HG02571 (cell line): ENCODE data around the gene ARHGAP45.

Experiments used
- ATAC-seq: cut with Tn5 transposase; IDR thresholded peaks from one replicate; pipeline ENCODE4 v1.9.1; 2021; ENCODE audit warnings: mild to moderate bottlenecking, moderate library complexity; ENCODE audit not compliant: unreplicated experiment

ARHGAP45 gene

DNA sequence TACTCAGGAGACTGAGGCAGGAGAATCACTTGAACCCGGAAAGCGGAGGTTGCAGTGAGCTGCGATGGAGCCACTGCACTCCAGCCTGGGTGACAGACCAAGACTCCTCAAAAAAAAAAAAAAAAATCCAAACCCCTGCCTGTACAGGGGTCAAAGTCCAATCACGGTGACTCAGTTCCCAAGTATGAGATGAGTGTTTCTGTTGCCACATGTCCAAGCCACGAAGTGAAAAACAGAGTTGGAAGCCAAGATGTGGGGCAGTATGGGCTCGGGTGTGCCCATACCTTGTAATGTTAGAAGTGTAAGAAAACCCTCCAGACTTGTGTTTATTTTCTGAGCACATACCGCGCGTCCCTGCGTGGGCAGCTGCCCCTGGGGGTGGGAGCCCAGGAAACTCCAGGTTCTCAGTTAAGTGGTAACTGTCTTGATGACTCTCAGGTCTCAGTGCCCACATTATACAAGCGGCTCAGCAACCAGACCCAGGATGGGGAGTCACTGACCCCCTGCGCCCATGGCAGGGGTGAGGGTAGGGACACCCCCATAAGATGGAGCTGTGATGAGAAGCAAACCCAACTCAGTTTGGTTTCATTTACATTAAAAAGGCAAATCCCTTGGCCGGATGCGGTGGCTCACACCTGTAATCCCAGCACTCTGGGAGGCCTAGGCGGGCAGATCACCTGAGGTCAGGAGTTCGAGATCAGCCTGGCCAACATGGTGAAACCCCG, 35.6 kb downstream of the ARHGAP45 start:
- no peak for ATAC-seq

DNA sequence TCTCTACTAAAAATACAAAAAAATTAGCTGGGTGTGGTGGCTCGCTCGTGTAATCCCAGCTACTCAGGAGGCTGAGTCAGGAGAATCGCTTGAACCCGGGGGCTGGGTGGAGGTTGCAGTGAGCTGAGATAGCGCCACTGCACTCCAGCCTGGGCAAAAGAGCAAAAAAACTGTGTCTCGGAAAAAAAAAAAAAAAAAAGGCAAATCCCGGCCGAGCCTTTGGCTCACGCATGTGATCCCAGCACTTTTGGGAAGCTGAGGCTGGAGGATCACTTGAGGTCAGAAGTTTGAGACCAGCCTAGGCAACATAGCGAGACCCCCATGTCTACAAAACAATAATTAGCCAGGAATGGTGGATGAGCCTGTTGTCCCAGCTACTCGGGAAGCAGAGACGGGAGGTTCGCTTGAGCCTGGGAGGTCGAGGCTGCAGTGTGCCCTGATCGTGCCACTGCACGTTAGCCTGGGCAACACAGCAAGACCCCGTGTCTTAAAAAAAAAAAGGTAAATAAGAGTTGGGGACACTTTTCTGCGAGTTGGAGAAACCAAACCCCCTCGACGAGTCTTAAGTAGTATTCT, 36.3 kb downstream of the ARHGAP45 start:
- ATAC-seq: no peak

DNA sequence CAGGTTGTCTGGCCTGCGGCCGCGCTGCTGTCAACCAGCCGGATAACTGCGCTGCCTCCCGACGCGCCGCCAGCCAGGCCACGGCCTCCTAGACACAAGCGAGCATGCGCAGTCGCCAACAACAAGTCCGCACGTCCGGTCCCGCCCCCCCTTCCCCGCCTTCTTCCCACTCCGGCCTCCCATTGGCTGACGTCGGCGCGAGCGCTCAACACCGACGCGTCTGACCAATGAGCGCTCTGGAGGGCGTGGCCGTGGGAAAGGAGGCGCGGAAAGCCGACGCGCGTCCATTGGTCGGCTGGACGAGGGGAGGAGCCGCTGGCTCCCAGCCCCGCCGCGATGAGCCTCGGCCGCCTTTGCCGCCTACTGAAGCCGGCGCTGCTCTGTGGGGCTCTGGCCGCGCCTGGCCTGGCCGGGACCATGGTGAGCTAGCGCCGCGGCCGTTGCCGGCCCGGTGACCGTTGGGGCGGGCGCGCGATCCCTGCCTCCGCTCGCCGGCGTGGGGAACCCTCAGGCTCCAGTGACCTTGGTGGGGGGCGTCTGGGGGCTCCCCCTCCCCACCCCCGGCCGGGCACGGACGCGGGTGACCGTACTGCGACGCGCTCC, 36.8 kb downstream of the ARHGAP45 start, which contains the start of gene GPX4:
GPX4 (plus strand) TSS at position 287 of the 603 bp plus-strand sequence; CDS start at position 337, 50 bp downstream.
- ATAC-seq: peak; percentile 62

GRCh38 chr19:1104311-1105007, 37.5 kb downstream of the ARHGAP45 start:
- peak; percentile 29 for ATAC-seq

DNA sequence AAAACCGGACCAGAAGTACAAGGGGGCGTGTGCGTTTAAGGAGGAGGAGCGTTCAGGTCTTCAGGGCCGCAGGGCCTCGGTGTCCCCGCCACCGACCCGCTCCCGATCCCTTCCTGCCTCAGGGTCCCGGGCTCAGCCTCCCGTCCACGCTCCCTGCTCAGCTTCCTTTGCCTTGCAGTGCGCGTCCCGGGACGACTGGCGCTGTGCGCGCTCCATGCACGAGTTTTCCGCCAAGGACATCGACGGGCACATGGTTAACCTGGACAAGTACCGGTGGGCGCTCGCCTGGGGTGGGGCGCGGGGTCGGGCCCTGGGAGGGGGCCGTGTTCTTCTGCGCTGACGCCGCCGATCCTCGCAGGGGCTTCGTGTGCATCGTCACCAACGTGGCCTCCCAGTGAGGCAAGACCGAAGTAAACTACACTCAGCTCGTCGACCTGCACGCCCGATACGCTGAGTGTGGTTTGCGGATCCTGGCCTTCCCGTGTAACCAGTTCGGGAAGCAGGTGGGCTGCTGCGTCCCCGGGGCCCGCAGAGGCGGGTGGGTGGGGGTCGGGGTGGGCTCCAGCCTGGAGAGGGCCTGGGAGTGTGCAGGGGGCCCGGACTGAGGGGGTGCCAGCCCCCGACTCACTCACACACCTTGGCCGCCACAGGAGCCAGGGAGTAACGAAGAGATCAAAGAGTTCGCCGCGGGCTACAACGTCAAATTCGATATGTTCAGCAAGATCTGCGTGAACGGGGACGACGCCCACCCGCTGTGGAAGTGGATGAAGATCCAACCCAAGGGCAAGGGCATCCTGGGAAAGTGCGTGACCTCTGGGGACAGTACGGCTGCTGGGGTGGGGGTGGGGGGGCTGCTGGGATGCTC, 38.3 kb downstream of the ARHGAP45 start:
- ATAC-seq: no peak

GRCh38 chr19:1105873-1106840, 39.2 kb downstream of the ARHGAP45 start:
- no peak for ATAC-seq

GRCh38 chr19:1106841-1107660, 40.1 kb downstream of the ARHGAP45 start:
- no peak for ATAC-seq

DNA sequence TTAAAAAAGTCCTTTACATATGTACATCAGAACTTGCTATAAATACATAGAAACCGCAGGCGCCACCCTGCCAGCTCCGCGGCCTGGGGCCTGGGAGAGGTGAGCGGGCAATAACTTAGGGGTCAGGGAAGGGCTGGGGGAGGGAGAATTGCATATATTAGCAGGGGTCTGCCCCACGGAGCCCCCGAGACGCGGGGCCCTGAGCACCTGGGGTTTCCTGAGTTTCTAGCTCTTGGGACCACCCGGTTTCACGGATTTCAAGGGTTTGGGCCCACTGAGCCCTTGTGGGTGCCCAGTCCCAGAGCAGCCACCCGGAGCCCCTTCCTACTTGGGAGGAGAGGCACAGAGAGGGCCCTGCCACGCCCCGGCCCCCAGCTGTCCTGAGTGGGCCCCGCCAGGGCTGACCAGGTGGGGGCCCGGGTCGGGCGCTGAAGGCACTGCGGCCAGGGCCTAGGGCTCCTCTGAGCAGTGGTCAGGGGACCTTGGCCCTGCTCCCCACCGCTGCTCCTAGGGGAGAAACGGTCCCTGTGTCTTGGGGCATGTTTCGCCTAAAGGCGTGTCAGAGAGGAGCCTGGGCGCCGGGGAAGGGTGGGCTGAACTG, 40.8 kb downstream of the ARHGAP45 start:
- no peak for ATAC-seq

GRCh38 chr19:1108291-1109031, 41.5 kb downstream of the ARHGAP45 start:
- ATAC-seq: no peak

- no peak for ATAC-seq
Observed at GRCh38 chr19:1109032-1109551, 42.1 kb downstream of the ARHGAP45 start.

DNA sequence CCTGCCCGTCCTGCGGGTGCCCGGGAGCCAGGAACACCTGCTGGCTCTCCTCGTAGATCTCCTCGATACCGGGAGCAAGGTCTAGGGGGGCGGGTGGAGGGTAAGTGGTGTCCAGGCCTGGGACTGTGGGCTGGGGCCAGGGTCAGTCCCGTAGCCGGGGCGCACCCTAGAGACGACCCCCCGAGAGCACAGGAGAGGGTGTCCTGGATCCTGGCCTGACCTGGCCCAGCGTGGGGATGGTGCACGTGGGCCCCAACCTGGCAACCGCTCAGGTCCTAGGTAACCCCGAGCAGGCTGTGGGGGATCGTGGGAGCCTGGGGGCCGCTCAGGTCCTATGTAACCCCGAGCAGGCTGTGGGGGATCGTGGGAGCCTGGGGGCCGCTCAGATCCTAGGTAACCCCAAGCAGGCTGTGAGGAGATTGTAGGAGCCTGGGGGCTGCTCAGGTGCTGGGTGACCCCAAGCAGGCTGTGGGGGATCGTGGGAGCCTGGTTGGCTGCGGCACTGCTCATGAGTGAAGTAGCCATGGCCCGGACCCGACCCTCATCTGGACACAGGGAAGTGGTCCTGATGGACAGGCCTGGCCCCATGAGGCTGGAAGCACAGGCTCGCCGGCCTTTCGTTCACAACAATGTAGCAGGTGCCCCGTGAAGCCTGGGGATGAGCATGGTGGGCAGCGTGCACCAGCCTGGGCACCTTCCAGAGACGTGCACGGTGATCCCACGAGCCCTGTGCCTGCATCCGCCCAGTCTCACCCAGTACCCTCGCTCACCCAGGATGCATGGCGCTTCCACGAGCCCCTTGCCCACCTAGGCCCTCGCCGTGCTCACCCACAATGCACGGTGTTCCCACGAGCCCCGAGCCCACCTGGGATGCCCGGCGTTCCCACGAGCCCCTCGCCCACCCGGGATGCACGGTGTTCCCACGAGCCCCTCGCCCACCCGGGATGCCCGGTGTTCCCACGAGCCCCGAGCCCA, 43.0 kb downstream of the ARHGAP45 start:
- no peak for ATAC-seq

GRCh38 chr19:1110809-1111640, 44.1 kb downstream of the ARHGAP45 start:
- ATAC-seq: no peak

DNA sequence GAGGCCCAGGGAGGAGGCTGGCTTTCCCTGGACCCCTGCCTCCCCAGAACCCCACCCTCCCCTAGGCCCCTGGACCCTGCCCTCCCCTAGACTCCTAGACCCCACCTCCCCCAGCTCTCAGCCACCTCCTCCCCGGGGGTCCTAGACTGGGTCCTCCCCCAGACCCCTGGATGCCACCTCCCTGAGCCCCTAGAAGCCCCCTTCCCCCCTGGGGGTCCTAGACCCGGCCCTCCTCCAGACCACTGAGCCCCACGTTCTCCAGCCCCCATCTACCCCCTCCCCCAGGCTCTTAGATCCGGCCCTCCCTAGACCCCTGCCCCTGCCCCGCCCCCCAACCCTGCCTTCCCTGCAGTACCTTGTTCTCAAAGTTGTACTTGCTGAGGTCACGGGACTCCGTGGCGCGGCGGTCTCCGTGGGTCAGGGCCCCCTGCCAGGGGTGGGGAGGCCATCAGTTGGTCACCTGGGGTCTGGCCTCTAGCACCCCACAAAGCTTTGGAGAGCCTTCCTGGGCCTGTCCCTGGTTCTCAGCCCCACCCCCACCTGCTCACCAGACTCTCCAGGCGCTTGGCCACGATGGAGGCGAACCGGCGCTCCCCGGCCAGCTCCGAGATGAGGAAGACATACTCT, 44.8 kb downstream of the ARHGAP45 start:
- no peak for ATAC-seq

- ATAC-seq: no peak
Observed at GRCh38 chr19:1112268-1113029, 45.5 kb downstream of the ARHGAP45 start.
